ENCODE data around the gene CMTM3.
"Not testable (repeated sequence)": the region's sequence is repeated elsewhere in the genome, so short reads cannot be mapped to it uniquely, and the experiment has no call there.

Gene CMTM3

GRCh38 chr16:66610111-66610820, 5.8 kb downstream of the CMTM3 start:
- no peak for DNase-seq

GRCh38 chr16:66611911-66612310, 7.4 kb downstream of the CMTM3 start:
- not testable (repeated sequence) for DNase-seq

GRCh38 chr16:66612422-66612821, 7.9 kb downstream of the CMTM3 start:
- DNase-seq = no peak

GRCh38 chr16:66614161-66614802, 9.8 kb downstream of the CMTM3 start:
- no peak for DNase-seq

- DNase-seq = no peak
These were observed 11.7 kb downstream of the CMTM3 start for GRCh38 chr16:66616169-66616568.

GRCh38 chr16:66616592-66616991, 12.1 kb downstream of the CMTM3 start:
- no peak for DNase-seq

GRCh38 chr16:66617010-66617434, 12.5 kb downstream of the CMTM3 start:
- no peak for DNase-seq

- no peak for DNase-seq
These were observed 13.2 kb downstream of the CMTM3 start for GRCh38 chr16:66617728-66618127.

- DNase-seq = no peak
These were observed 14.3 kb downstream of the CMTM3 start for GRCh38 chr16:66618588-66619375.

GRCh38 chr16:66619534-66620428, 15.3 kb downstream of the CMTM3 start:
- DNase-seq = no peak

GRCh38 chr16:66620429-66620795, 15.9 kb downstream of the CMTM3 start:
- no peak for DNase-seq

- no peak for DNase-seq
These were observed 17.5 kb downstream of the CMTM3 start for GRCh38 chr16:66621973-66622372.

- DNase-seq = no peak
These were observed 18.4 kb downstream of the CMTM3 start for GRCh38 chr16:66622863-66623262.

GRCh38 chr16:66623755-66624154, 19.3 kb downstream of the CMTM3 start:
- no peak for DNase-seq

GRCh38 chr16:66627611-66628378, 23.3 kb downstream of the CMTM3 start:
- not testable (repeated sequence) for DNase-seq

- no peak for DNase-seq
These were observed 25.4 kb downstream of the CMTM3 start for GRCh38 chr16:66629856-66630255.

- not testable (repeated sequence) for DNase-seq
These were observed 26.2 kb downstream of the CMTM3 start for GRCh38 chr16:66630561-66631260.

- not testable (repeated sequence) for DNase-seq
These were observed 27.1 kb downstream of the CMTM3 start for GRCh38 chr16:66631558-66631957.

GRCh38 chr16:66634527-66635196, 30.2 kb downstream of the CMTM3 start:
- DNase-seq = no peak

- no peak for DNase-seq
These were observed 30.9 kb downstream of the CMTM3 start for GRCh38 chr16:66635406-66635805.

- no peak for DNase-seq
These were observed 31.7 kb downstream of the CMTM3 start for GRCh38 chr16:66636199-66636598.

Data from RPMI8226 (cell line).